Upper lobe of left lung (tissue), 6 donors: Measurements from ENCODE around the gene DDX10. TPM values are rescaled to one million over a fixed set of nuclear protein-coding genes. Genes with fewer than 3 reads are reported as not detected.

Experiments used
- ATAC-seq, 2 donors: fragments of 200-7000 bp; cut with Tn5 transposase; one replicate each; pipeline ENCODE4 v1.9.1; 2022; ENCODE audit warnings: mild to moderate bottlenecking in 2 of 2, moderate library complexity in 2 of 2; ENCODE audit not compliant: low FRiP score in 2 of 2
- DNase-seq, 2 donors: peaks; one replicate each; pipeline ENCODE4 v3.0.0-alpha.2; 2019 to 2020
- H3K27ac ChIP-seq, 4 donors: fragments of 200-600 bp; sonication (generic); one replicate each; pipeline ENCODE4 v1.5.1; 2016 to 2019
- H3K27me3 ChIP-seq, 4 donors: fragments of 200-600 bp; sonication (generic); one replicate each; pipeline ENCODE4 v1.5.1; 2017 to 2019
- H3K36me3 ChIP-seq, 4 donors: fragments of 200-600 bp; sonication (generic); one replicate each; pipeline ENCODE4 v1.5.1; 2016 to 2019
- H3K4me1 ChIP-seq, 4 donors: fragments of 200-600 bp; sonication (generic); one replicate each; pipeline ENCODE4 v1.5.1; 2018 to 2019
- H3K4me3 ChIP-seq, 4 donors: fragments of 200-600 bp; sonication (generic); one replicate each; pipeline ENCODE4 v1.5.1; 2017 to 2019; ENCODE audit warnings: mild to moderate bottlenecking in 2 of 4, moderate library complexity in 1 of 4
- H3K9me3 ChIP-seq, 4 donors: fragments of 200-600 bp; sonication (generic); one replicate each; pipeline ENCODE4 v1.5.1; 2018 to 2019
- CTCF ChIP-seq, 6 experiments: fragments of 450-650 bp in 4 of 6; fragments of 200-600 bp in 2 of 6; sonication (generic) in 2 of 6; IDR thresholded peaks; one replicate each; pipeline ENCODE4 v1.5.1; 2016 to 2019; ENCODE audit warnings: antibody characterized with exemption in 6 of 6
- EP300 ChIP-seq, 4 donors: sonication (generic); formaldehyde crosslinking; IDR thresholded peaks; one replicate each; pipeline ENCODE4 v1.5.1; 2017; ENCODE audit warnings: antibody characterized with exemption in 4 of 4, control low read depth in 2 of 4
- POLR2A ChIP-seq, 4 donors: fragments of 450-650 bp; IDR thresholded peaks; one replicate each; pipeline ENCODE4 v1.5.1; 2016 to 2017; ENCODE audit warnings: antibody characterized with exemption in 4 of 4, mild to moderate bottlenecking in 2 of 4
- POLR2AphosphoS5 ChIP-seq, 2 donors: sonication (generic); formaldehyde crosslinking; IDR thresholded peaks; one replicate each; pipeline ENCODE4 v1.5.1; 2017; ENCODE audit warnings: antibody characterized with exemption in 2 of 2
- WGBS, 2 donors: methylation state at CpG; one replicate each; pipeline ENCODE4 v1.1.5; 2017 to 2018; 5-methylcytosine and 5-hydroxymethylcytosine counted together
- total RNA-seq, 6 donors: library from RNA; depleted of rRNA in 4 of 6; stranded (reverse); fragments of >200 nt in 4 of 6; gene quantifications; one replicate each; pipeline versions ENCODE4 v1.1.0 to v1.2.1, GENCODE V29; 2016 to 2021
- donor health status: DM: no; HTN: no; CAD: no; lungs with moderate emphysema.
- donor health status: DM: no; HTN: yes; CAD: no; lungs with severe emphysema.

The DDX10 gene
- total RNA-seq, 6 donors from 2014 or later = 9.0 to 25.2 (median 17.4) TPM

- WGBS, 2 donors = 71 to 79% methylated on average over 5 of the region's 5 CpGs
- no peak for ATAC-seq
- no peaks in the 10 kb centered on the region for H3K9me3 ChIP-seq
Measured at GRCh38 chr11:108882211-108882831, 217.5 kb downstream of the DDX10 start.

GRCh38 chr11:108886005-108886659, 221.3 kb downstream of the DDX10 start:
- 84 to 87% methylated on average over 2 of the region's 2 CpGs for WGBS, 2 donors

More at GRCh38 chr11:108882211-108882831, 217.5 kb downstream of the DDX10 start:
- H3K27ac ChIP-seq = no peak overlapping the region
- H3K36me3 ChIP-seq = no peaks in the 10 kb centered on the region
- H3K4me1 ChIP-seq = no peaks in the 10 kb centered on the region
- H3K27me3 ChIP-seq = no peaks in the 10 kb centered on the region
- H3K4me3 ChIP-seq = no peak overlapping the region
- no peak for DNase-seq
- TF ChIP-seq POLR2A (IDR thresholded peaks at IDR 0.05) (no peak), POLR2AphosphoS5 (IDR thresholded peaks at IDR 0.05) (no peak), EP300 (IDR thresholded peaks at IDR 0.05) (no peak), CTCF (IDR thresholded peaks at IDR 0.05) (no peak)

GRCh38 chr11:108886660-108887009, 221.8 kb downstream of the DDX10 start:
- 83 to 89% methylated on average over 2 of the region's 2 CpGs for WGBS, 2 donors
- H3K4me3 ChIP-seq = no peak overlapping the region
- no peaks in the 10 kb centered on the region for H3K36me3 ChIP-seq
- H3K27ac ChIP-seq = no peak overlapping the region
- no peaks in the 10 kb centered on the region for H3K4me1 ChIP-seq
- DNase-seq (no peak), ATAC-seq (peak in 1 of 2 donors; percentile 60)
- no peak for TF ChIP-seq POLR2A (IDR thresholded peaks at IDR 0.05)
- TF ChIP-seq EP300 (IDR thresholded peaks at IDR 0.05) = no peak
- TF ChIP-seq POLR2AphosphoS5 (IDR thresholded peaks at IDR 0.05) = no peak
- TF ChIP-seq CTCF (IDR thresholded peaks at IDR 0.05) = no peak
- H3K27me3 ChIP-seq = no peaks in the 10 kb centered on the region
- no peaks in the 10 kb centered on the region for H3K9me3 ChIP-seq

More at GRCh38 chr11:108886005-108886659, 221.3 kb downstream of the DDX10 start:
- Histone ChIP-seq H3K9me3 (no peaks in the 10 kb centered on the region), H3K4me3 (no peak overlapping the region), H3K27me3 (no peaks in the 10 kb centered on the region), H3K27ac (no peak overlapping the region), H3K36me3 (no peaks in the 10 kb centered on the region), H3K4me1 (no peaks in the 10 kb centered on the region)
- TF ChIP-seq POLR2A (IDR thresholded peaks at IDR 0.05) (no peak), POLR2AphosphoS5 (IDR thresholded peaks at IDR 0.05) (no peak), EP300 (IDR thresholded peaks at IDR 0.05) (no peak), CTCF (IDR thresholded peaks at IDR 0.05) (no peak)
- DNase-seq (no peak), ATAC-seq (no peak)

- Histone ChIP-seq H3K27ac (no peak overlapping the region), H3K27me3 (no peaks in the 10 kb centered on the region), H3K36me3 (no peaks in the 10 kb centered on the region), H3K4me3 (no peak overlapping the region), H3K9me3 (no peaks in the 10 kb centered on the region), H3K4me1 (no peaks in the 10 kb centered on the region)
- no peak for TF ChIP-seq CTCF (IDR thresholded peaks at IDR 0.05)
- TF ChIP-seq EP300 (IDR thresholded peaks at IDR 0.05) = no peak
- no peak for TF ChIP-seq POLR2AphosphoS5 (IDR thresholded peaks at IDR 0.05)
- TF ChIP-seq POLR2A (IDR thresholded peaks at IDR 0.05) = no peak
- DNase-seq (no peak), ATAC-seq (no peak)
- WGBS, 2 donors = 93 to 96% methylated on average over 8 of the region's 8 CpGs
Measured at GRCh38 chr11:108887436-108888238, 222.8 kb downstream of the DDX10 start.
